GM10266 (cell line): ENCODE results near the gene PDE7B.

ENCODE experiments used
- DNase-seq: peaks from one replicate; pipeline ENCODE4 v3.0.0; 2012; ENCODE audit errors: extremely low spot score
- CTCF ChIP-seq: IDR thresholded peaks from 2 replicates; pipeline ENCODE4 v1.5.1; 2012; ENCODE audit warnings: mild to moderate bottlenecking, low read depth; ENCODE audit not compliant: control insufficient read depth, insufficient read depth; ENCODE audit errors: missing control alignments

PDE7B gene

GRCh38 chr6:135875446-135875845, 23.9 kb downstream of the PDE7B start:
- DNase-seq, result no peak
- TF ChIP-seq CTCF, result no peak

GRCh38 chr6:135876058-135876457, 24.6 kb downstream of the PDE7B start:
- no peak for DNase-seq
- no peak for TF ChIP-seq CTCF

GRCh38 chr6:135877666-135878065, 26.2 kb downstream of the PDE7B start:
- TF ChIP-seq CTCF, result no peak
- no peak for DNase-seq

- DNase-seq, result peak; percentile 46
- TF ChIP-seq CTCF, result no peak
Measured at GRCh38 chr6:135880066-135880972, 28.8 kb downstream of the PDE7B start.

GRCh38 chr6:135883045-135883444, 31.5 kb downstream of the PDE7B start:
- TF ChIP-seq CTCF, result no peak

GRCh38 chr6:135883536-135883935, 32.0 kb downstream of the PDE7B start:
- no peak for TF ChIP-seq CTCF
- DNase-seq, result no peak

More at GRCh38 chr6:135883045-135883444, 31.5 kb downstream of the PDE7B start:
- DNase-seq, result no peak

GRCh38 chr6:135884136-135884535, 32.6 kb downstream of the PDE7B start:
- no peak for DNase-seq
- no peak for TF ChIP-seq CTCF
